Measurements from ENCODE around the gene PRKG1.

Gene PRKG1

DNA sequence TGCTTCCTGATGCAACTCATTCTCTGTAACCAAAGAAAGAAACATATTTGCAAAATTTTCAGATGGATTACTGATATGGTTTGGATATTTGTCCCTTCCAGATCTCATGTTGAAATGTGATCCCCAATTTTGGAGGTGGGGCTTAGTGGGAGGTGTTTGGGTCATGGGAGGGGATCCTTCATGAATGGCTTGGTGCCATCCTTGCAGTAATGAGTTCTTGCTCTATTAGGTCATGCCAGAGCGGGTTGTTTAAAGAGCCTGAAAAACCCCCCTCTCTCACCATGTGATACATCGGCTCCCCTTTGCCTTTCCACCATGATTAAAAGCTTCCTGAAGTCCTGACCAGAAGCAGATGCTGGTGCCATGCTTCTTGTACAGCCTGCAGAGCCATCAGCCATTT is 43.8 kb upstream of the PRKG1 start:
- H3K27me3 ChIP-seq (ENCODE audit: insufficient read depth, poor library complexity, severe bottlenecking) = no peaks in the 10 kb centered on the region
- H3K27ac ChIP-seq (replicated peaks) = no peak overlapping the region
- no peak overlapping the region for H3K4me3 ChIP-seq (replicated peaks; ENCODE audit: insufficient read depth, low read length)
- TF ChIP-seq, protein P1, sequence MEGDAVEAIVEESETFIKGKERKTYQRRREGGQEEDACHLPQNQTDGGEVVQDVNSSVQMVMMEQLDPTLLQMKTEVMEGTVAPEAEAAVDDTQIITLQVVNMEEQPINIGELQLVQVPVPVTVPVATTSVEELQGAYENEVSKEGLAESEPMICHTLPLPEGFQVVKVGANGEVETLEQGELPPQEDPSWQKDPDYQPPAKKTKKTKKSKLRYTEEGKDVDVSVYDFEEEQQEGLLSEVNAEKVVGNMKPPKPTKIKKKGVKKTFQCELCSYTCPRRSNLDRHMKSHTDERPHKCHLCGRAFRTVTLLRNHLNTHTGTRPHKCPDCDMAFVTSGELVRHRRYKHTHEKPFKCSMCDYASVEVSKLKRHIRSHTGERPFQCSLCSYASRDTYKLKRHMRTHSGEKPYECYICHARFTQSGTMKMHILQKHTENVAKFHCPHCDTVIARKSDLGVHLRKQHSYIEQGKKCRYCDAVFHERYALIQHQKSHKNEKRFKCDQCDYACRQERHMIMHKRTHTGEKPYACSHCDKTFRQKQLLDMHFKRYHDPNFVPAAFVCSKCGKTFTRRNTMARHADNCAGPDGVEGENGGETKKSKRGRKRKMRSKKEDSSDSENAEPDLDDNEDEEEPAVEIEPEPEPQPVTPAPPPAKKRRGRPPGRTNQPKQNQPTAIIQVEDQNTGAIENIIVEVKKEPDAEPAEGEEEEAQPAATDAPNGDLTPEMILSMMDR (IDR thresholded peaks at IDR 0.05; ENCODE audit: insufficient read depth, low read length) = no peak
- no peak for TF ChIP-seq SPI1 (IDR thresholded peaks at IDR 0.05; ENCODE audit: borderline replicate concordance, low read depth)
- TF ChIP-seq, protein P2, sequence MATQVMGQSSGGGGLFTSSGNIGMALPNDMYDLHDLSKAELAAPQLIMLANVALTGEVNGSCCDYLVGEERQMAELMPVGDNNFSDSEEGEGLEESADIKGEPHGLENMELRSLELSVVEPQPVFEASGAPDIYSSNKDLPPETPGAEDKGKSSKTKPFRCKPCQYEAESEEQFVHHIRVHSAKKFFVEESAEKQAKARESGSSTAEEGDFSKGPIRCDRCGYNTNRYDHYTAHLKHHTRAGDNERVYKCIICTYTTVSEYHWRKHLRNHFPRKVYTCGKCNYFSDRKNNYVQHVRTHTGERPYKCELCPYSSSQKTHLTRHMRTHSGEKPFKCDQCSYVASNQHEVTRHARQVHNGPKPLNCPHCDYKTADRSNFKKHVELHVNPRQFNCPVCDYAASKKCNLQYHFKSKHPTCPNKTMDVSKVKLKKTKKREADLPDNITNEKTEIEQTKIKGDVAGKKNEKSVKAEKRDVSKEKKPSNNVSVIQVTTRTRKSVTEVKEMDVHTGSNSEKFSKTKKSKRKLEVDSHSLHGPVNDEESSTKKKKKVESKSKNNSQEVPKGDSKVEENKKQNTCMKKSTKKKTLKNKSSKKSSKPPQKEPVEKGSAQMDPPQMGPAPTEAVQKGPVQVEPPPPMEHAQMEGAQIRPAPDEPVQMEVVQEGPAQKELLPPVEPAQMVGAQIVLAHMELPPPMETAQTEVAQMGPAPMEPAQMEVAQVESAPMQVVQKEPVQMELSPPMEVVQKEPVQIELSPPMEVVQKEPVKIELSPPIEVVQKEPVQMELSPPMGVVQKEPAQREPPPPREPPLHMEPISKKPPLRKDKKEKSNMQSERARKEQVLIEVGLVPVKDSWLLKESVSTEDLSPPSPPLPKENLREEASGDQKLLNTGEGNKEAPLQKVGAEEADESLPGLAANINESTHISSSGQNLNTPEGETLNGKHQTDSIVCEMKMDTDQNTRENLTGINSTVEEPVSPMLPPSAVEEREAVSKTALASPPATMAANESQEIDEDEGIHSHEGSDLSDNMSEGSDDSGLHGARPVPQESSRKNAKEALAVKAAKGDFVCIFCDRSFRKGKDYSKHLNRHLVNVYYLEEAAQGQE (IDR thresholded peaks at IDR 0.05; ENCODE audit: insufficient replicate concordance, low read depth) = no peak
- no peak for TF ChIP-seq POLR2AphosphoS5 (IDR thresholded peaks at IDR 0.05; ENCODE audit: low read depth)
- no peak for TF ChIP-seq GABPA (IDR thresholded peaks at IDR 0.05; ENCODE audit: low read depth)
- DNase-seq (ENCODE audit: low read depth in 1 of 2, low spot score in 1 of 2) = no peak

DNA sequence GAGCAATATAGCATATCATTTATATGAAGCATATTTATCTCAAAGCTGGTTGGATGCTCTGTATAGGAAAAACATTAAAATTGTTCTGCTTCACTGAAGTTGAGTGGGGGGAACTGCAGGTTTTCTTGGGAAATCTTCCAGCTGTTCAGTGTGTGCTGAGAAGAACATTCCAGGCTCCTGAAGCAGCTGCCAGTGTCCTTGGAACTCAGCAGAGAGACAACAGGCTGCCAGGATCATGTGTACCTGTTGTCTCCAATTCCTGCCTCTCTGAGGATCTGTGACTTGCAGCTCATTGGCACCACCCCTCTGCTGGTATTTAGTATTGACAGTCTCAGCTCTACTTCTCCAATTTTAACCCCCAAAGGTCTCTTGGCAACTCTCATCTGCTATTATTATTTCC is 42.3 kb upstream of the PRKG1 start:
- Histone ChIP-seq H3K27ac (replicated peaks) (no peak overlapping the region), H3K4me3 (replicated peaks; ENCODE audit: insufficient read depth, low read length) (no peak overlapping the region), H3K27me3 (ENCODE audit: insufficient read depth, poor library complexity, severe bottlenecking) (no peaks in the 10 kb centered on the region)
- DNase-seq (ENCODE audit: low read depth in 1 of 2, low spot score in 1 of 2) = no peak
- no peak for TF ChIP-seq GABPA (IDR thresholded peaks at IDR 0.05; ENCODE audit: low read depth)
- TF ChIP-seq, protein P1 (IDR thresholded peaks at IDR 0.05; ENCODE audit: insufficient read depth, low read length) = no peak
- no peak for TF ChIP-seq POLR2AphosphoS5 (IDR thresholded peaks at IDR 0.05; ENCODE audit: low read depth)
- TF ChIP-seq, protein P2 (IDR thresholded peaks at IDR 0.05; ENCODE audit: insufficient replicate concordance, low read depth) = no peak
- TF ChIP-seq SPI1 (IDR thresholded peaks at IDR 0.05; ENCODE audit: borderline replicate concordance, low read depth) = no peak

DNA sequence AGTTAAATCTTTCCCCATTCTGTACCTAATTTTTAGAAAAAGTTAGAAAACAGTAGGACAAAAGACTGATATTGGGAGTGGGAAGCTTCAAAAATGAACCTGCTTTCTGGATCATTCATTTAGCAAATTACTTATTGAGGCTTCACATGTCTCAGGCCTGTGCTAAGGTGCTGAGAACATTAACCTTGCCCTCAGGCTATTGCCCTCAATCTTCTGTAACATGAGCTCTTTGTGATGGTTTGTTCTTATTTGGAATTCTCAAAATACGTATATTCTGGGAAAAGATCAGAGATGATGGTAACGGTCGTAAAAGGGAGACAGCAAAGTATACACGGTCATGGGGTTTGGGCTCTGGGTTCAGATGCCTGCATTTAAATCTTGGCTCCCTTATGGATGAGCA is 39.5 kb upstream of the PRKG1 start:
- H3K27me3 ChIP-seq (ENCODE audit: insufficient read depth, poor library complexity, severe bottlenecking) = no peaks in the 10 kb centered on the region
- no peak overlapping the region for H3K27ac ChIP-seq (replicated peaks)
- no peak for DNase-seq (ENCODE audit: low read depth in 1 of 2, low spot score in 1 of 2)
- TF ChIP-seq SPI1 (IDR thresholded peaks at IDR 0.05; ENCODE audit: borderline replicate concordance, low read depth) = no peak
- TF ChIP-seq POLR2AphosphoS5 (IDR thresholded peaks at IDR 0.05; ENCODE audit: low read depth) = no peak
- TF ChIP-seq GABPA (IDR thresholded peaks at IDR 0.05; ENCODE audit: low read depth) = no peak
- TF ChIP-seq, protein P2 (IDR thresholded peaks at IDR 0.05; ENCODE audit: insufficient replicate concordance, low read depth) = no peak
- TF ChIP-seq, protein P1 (IDR thresholded peaks at IDR 0.05; ENCODE audit: insufficient read depth, low read length) = no peak
- no peak overlapping the region for H3K4me3 ChIP-seq (replicated peaks; ENCODE audit: insufficient read depth, low read length)

All from HL-60 (cell line).